Measurements from ENCODE around the gene TSPAN31.

TSPAN31 gene

DNA sequence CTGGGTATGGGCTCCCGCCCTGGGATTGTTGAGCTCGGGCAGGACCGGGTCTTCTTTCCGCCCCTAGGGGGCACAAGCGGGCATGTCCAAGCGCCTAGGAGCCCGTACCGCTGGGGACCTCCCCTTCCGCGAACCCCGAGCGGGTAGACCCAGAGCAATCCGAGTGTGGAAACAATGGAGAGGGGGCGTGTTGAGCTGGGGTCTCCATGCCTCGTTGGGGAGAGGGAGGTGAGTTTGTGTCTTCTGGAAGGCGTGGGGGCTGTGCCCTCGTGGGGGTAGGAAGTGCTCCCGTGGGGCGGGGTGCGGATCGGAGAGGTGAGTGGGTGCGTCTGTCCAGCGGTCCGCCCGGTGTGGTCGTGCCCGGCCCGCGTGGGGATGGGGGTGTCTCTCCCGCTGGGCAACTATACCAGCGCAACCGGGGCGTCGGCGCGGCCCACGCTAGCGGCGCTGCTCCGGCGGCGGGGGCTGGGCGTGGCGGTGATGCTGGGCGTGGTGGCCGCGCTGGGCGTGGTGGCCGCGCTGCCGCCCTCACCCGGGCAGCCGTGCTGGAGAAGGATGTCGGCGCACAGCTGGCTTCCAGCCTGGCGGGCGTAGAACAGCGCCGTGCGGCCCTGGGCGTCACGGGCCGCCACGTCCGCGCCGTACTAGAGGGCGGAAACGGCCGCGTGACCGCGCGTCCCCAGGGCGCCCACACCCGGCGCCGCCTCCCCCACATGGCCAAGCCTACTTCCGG lies 18.5 kb upstream of the TSPAN31 start (continued):
- TF ChIP-seq, protein P1, sequence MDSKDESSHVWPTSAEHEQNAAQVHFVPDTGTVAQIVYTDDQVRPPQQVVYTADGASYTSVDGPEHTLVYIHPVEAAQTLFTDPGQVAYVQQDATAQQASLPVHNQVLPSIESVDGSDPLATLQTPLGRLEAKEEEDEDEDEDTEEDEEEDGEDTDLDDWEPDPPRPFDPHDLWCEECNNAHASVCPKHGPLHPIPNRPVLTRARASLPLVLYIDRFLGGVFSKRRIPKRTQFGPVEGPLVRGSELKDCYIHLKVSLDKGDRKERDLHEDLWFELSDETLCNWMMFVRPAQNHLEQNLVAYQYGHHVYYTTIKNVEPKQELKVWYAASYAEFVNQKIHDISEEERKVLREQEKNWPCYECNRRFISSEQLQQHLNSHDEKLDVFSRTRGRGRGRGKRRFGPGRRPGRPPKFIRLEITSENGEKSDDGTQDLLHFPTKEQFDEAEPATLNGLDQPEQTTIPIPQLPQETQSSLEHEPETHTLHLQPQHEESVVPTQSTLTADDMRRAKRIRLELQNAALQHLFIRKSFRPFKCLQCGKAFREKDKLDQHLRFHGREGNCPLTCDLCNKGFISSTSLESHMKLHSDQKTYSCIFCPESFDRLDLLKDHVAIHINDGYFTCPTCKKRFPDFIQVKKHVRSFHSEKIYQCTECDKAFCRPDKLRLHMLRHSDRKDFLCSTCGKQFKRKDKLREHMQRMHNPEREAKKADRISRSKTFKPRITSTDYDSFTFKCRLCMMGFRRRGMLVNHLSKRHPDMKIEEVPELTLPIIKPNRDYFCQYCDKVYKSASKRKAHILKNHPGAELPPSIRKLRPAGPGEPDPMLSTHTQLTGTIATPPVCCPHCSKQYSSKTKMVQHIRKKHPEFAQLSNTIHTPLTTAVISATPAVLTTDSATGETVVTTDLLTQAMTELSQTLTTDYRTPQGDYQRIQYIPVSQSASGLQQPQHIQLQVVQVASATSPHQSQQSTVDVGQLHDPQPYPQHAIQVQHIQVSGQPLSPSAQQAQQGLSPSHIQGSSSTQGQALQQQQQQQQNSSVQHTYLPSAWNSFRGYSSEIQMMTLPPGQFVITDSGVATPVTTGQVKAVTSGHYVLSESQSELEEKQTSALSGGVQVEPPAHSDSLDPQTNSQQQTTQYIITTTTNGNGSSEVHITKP (tag by site-specific recombination; IDR thresholded peaks at IDR 0.05), result peak; percentile 61
- TF ChIP-seq, protein P2, sequence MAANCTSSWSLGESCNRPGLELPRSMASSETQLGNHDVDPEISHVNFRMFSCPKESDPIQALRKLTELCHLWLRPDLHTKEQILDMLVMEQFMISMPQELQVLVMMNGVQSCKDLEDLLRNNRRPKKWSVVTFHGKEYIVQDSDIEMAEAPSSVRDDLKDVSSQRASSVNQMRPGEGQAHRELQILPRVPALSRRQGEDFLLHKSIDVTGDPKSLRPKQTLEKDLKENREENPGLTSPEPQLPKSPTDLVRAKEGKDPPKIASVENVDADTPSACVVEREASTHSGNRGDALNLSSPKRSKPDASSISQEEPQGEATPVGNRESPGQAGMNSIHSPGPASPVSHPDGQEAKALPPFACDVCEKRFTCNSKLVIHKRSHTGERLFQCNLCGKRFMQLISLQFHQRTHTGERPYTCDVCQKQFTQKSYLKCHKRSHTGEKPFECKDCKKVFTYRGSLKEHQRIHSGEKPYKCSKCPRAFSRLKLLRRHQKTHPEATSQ (tag by site-specific recombination; IDR thresholded peaks at IDR 0.05), result no peak; the same call in 1 of the 2 replicates
- TF ChIP-seq, protein P3, sequence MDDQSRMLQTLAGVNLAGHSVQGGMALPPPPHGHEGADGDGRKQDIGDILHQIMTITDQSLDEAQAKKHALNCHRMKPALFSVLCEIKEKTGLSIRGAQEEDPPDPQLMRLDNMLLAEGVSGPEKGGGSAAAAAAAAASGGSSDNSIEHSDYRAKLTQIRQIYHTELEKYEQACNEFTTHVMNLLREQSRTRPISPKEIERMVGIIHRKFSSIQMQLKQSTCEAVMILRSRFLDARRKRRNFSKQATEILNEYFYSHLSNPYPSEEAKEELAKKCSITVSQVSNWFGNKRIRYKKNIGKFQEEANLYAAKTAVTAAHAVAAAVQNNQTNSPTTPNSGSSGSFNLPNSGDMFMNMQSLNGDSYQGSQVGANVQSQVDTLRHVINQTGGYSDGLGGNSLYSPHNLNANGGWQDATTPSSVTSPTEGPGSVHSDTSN (CRISPR knock-in tag; IDR thresholded peaks at IDR 0.05), result peak; percentile 56; the same call in 1 of the 2 replicates
- TF ChIP-seq HOXD13 (CRISPR knock-in tag; IDR thresholded peaks at IDR 0.05; ENCODE audit: borderline replicate concordance) (peak; percentile 26; the same call in 1 of the 2 replicates), ZNF561 (tag by site-specific recombination; IDR thresholded peaks at IDR 0.05; ENCODE audit: borderline replicate concordance) (peak; percentile 81; the same call in 1 of the 2 replicates), HOXC10 (CRISPR knock-in tag; IDR thresholded peaks at IDR 0.05) (0 out of 2 replicates have a peak, but pooled peaks have one; percentile 30), ZFP69B (tag by site-specific recombination; IDR thresholded peaks at IDR 0.05) (0 out of 2 replicates have a peak, but pooled peaks have one; percentile 35), ZNF121 (tag by site-specific recombination; IDR thresholded peaks at IDR 0.05) (no peak), ZNF560 (tag by site-specific recombination; IDR thresholded peaks at IDR 0.05; ENCODE audit: borderline replicate concordance) (no peak), ZNF707 (tag by site-specific recombination; IDR thresholded peaks at IDR 0.05) (0 out of 2 replicates have a peak, but pooled peaks have one; percentile 31), ZNF24 (tag by site-specific recombination; IDR thresholded peaks at IDR 0.05) (peak; percentile 60; the same call in 1 of the 2 replicates), ZNF214 (tag by site-specific recombination; IDR thresholded peaks at IDR 0.05; ENCODE audit: borderline replicate concordance) (no peak), ZNF837 (tag by site-specific recombination; IDR thresholded peaks at IDR 0.05) (no peak), ZNF777 (tag by site-specific recombination; IDR thresholded peaks at IDR 0.05; ENCODE audit: borderline replicate concordance) (peak; percentile 94), ZNF132 (tag by site-specific recombination; IDR thresholded peaks at IDR 0.05; ENCODE audit: borderline replicate concordance) (no peak), ZNF157 (tag by site-specific recombination; IDR thresholded peaks at IDR 0.05) (no peak), SETDB1 (IDR thresholded peaks at IDR 0.05; ENCODE audit: insufficient read length, low read length) (no peak)
- TF ChIP-seq, protein P4, sequence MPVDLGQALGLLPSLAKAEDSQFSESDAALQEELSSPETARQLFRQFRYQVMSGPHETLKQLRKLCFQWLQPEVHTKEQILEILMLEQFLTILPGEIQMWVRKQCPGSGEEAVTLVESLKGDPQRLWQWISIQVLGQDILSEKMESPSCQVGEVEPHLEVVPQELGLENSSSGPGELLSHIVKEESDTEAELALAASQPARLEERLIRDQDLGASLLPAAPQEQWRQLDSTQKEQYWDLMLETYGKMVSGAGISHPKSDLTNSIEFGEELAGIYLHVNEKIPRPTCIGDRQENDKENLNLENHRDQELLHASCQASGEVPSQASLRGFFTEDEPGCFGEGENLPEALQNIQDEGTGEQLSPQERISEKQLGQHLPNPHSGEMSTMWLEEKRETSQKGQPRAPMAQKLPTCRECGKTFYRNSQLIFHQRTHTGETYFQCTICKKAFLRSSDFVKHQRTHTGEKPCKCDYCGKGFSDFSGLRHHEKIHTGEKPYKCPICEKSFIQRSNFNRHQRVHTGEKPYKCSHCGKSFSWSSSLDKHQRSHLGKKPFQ (tag by site-specific recombination; IDR thresholded peaks at IDR 0.05), result 0 out of 2 replicates have a peak, but pooled peaks have one; percentile 30
- TF ChIP-seq, protein P5, sequence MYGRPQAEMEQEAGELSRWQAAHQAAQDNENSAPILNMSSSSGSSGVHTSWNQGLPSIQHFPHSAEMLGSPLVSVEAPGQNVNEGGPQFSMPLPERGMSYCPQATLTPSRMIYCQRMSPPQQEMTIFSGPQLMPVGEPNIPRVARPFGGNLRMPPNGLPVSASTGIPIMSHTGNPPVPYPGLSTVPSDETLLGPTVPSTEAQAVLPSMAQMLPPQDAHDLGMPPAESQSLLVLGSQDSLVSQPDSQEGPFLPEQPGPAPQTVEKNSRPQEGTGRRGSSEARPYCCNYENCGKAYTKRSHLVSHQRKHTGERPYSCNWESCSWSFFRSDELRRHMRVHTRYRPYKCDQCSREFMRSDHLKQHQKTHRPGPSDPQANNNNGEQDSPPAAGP (tag by site-specific recombination; IDR thresholded peaks at IDR 0.05), result peak; percentile 93
- TF ChIP-seq, protein P6, sequence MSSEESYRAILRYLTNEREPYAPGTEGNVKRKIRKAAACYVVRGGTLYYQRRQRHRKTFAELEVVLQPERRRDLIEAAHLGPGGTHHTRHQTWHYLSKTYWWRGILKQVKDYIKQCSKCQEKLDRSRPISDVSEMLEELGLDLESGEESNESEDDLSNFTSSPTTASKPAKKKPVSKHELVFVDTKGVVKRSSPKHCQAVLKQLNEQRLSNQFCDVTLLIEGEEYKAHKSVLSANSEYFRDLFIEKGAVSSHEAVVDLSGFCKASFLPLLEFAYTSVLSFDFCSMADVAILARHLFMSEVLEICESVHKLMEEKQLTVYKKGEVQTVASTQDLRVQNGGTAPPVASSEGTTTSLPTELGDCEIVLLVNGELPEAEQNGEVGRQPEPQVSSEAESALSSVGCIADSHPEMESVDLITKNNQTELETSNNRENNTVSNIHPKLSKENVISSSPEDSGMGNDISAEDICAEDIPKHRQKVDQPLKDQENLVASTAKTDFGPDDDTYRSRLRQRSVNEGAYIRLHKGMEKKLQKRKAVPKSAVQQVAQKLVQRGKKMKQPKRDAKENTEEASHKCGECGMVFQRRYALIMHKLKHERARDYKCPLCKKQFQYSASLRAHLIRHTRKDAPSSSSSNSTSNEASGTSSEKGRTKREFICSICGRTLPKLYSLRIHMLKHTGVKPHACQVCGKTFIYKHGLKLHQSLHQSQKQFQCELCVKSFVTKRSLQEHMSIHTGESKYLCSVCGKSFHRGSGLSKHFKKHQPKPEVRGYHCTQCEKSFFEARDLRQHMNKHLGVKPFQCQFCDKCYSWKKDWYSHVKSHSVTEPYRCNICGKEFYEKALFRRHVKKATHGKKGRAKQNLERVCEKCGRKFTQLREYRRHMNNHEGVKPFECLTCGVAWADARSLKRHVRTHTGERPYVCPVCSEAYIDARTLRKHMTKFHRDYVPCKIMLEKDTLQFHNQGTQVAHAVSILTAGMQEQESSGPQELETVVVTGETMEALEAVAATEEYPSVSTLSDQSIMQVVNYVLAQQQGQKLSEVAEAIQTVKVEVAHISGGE (tag by site-specific recombination; conservative IDR thresholded peaks at IDR 0.05; ENCODE audit: low read depth), result peak; percentile 61
- TF ChIP-seq, protein P7, sequence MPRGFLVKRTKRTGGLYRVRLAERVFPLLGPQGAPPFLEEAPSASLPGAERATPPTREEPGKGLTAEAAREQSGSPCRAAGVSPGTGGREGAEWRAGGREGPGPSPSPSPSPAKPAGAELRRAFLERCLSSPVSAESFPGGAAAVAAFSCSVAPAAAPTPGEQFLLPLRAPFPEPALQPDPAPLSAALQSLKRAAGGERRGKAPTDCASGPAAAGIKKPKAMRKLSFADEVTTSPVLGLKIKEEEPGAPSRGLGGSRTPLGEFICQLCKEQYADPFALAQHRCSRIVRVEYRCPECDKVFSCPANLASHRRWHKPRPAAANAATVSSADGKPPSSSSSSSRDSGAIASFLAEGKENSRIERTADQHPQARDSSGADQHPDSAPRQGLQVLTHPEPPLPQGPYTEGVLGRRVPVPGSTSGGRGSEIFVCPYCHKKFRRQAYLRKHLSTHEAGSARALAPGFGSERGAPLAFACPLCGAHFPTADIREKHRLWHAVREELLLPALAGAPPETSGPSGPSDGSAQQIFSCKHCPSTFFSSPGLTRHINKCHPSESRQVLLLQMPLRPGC (tag by site-specific recombination; IDR thresholded peaks at IDR 0.05), result 0 out of 2 replicates have a peak, but pooled peaks have one; percentile 61
- TF ChIP-seq, protein P8, sequence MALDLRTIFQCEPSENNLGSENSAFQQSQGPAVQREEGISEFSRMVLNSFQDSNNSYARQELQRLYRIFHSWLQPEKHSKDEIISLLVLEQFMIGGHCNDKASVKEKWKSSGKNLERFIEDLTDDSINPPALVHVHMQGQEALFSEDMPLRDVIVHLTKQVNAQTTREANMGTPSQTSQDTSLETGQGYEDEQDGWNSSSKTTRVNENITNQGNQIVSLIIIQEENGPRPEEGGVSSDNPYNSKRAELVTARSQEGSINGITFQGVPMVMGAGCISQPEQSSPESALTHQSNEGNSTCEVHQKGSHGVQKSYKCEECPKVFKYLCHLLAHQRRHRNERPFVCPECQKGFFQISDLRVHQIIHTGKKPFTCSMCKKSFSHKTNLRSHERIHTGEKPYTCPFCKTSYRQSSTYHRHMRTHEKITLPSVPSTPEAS (tag by site-specific recombination; IDR thresholded peaks at IDR 0.05), result peak; percentile 60
